Right lobe of liver (tissue), 4 donors: ENCODE data around the gene LRRC43.

Experiments used
- POLR2A ChIP-seq: fragments of 450-650 bp; IDR thresholded peaks from one replicate; pipeline ENCODE4 v1.6.1; 2017; ENCODE audit warnings: antibody characterized with exemption, mild to moderate bottlenecking
- TF ChIP-seq, protein P1 (sequence below), 4 donors: fragments of 200-600 bp in 3 of 4; fragments of 450-650 bp in 1 of 4; IDR thresholded peaks; one replicate each; pipeline versions ENCODE4 v1.5.1 to v1.8.0; 2016 to 2022; ENCODE audit warnings: antibody characterized with exemption in 4 of 4, mild to moderate bottlenecking in 2 of 4
- donor health status: DM: no; HTN: no; CAD: no.
- donor health status: DM: no; HTN: no; CAD: no.
- donor health status: DM: no; HTN: yes; CAD: no.

DNA sequence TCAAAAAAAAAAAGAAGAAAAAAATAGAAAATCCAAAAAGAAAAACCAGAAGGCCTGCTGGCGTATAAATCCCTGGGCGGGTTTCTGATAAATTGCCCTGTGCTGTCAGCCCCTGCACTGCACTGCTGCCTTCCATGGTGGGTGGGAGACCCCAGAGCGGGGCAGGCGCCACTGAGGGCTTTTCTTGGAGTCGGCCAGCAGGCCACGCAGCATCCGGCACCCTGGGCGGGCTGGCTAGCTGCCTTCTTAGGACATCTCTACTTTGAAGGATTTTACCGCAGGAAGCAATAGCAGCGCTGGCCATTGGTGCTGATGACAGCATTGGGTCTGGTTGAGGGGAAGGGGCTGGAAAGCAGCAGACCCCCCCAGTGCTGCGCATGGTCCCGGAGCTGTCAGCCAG, 38.0 kb upstream of the LRRC43 start:
- no peak for TF ChIP-seq POLR2A
- TF ChIP-seq, protein P1, sequence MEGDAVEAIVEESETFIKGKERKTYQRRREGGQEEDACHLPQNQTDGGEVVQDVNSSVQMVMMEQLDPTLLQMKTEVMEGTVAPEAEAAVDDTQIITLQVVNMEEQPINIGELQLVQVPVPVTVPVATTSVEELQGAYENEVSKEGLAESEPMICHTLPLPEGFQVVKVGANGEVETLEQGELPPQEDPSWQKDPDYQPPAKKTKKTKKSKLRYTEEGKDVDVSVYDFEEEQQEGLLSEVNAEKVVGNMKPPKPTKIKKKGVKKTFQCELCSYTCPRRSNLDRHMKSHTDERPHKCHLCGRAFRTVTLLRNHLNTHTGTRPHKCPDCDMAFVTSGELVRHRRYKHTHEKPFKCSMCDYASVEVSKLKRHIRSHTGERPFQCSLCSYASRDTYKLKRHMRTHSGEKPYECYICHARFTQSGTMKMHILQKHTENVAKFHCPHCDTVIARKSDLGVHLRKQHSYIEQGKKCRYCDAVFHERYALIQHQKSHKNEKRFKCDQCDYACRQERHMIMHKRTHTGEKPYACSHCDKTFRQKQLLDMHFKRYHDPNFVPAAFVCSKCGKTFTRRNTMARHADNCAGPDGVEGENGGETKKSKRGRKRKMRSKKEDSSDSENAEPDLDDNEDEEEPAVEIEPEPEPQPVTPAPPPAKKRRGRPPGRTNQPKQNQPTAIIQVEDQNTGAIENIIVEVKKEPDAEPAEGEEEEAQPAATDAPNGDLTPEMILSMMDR (IDR thresholded peaks at IDR 0.05): no peak
